Common myeloid progenitor, CD34-positive (primary cell): ENCODE data around the gene HES1.
A peak's percentile ranks its signal among the peaks of the same experiment; 100 is the strongest.

Experiments used
- CTCF ChIA-PET: fragments of 350-600 bp; sonication (Branson Sonifier 250); formaldehyde crosslinking; loops from one replicate; lab custom pipeline; 2021; ENCODE audit warnings: antibody characterized with exemption; lab: Charles Lee
- POLR2A ChIA-PET: fragments of 350-600 bp; sonication (Branson Sonifier 250); formaldehyde crosslinking; loops from one replicate; lab custom pipeline; 2021; ENCODE audit warnings: antibody characterized with exemption; lab: Charles Lee
- DNase-seq, 3 donors: peaks; one replicate each; pipeline versions ENCODE4 v3.0.0 to v3.0.0-alpha.2; 2013
- H3K27ac ChIP-seq, 2 experiments: 1 replicate in 1 of 2; 2 replicates in 1 of 2; pipeline ENCODE4 v1.7.0; 2013; ENCODE audit warnings: inconsistent platforms in 2 of 2, low read length in 2 of 2, mild to moderate bottlenecking in 2 of 2, low read depth in 1 of 2, moderate library complexity in 1 of 2; ENCODE audit not compliant: severe bottlenecking in 2 of 2, insufficient read depth in 1 of 2, poor library complexity in 1 of 2
- H3K27me3 ChIP-seq, 5 experiments: replicated peaks in 2 of 5; 1 replicate in 3 of 5; 2 replicates in 2 of 5; pipeline versions ENCODE4 v1.6.1 to v1.7.0; 2013; ENCODE audit warnings: low read length in 4 of 5, mild to moderate bottlenecking in 2 of 5, moderate library complexity in 2 of 5, inconsistent platforms in 1 of 5; ENCODE audit not compliant: insufficient read depth in 5 of 5, control insufficient read depth in 4 of 5
- H3K36me3 ChIP-seq, 4 experiments: 1 replicate in 2 of 4; 2 replicates in 2 of 4; pipeline versions ENCODE4 v1.6.1 to v1.7.0; 2013; ENCODE audit warnings: low read length in 3 of 4, control low read depth in 1 of 4, mild to moderate bottlenecking in 1 of 4; ENCODE audit not compliant: control insufficient read depth in 4 of 4, insufficient read depth in 4 of 4
- H3K4me1 ChIP-seq, 4 experiments: 1 replicate in 3 of 4; 2 replicates in 1 of 4; pipeline versions ENCODE4 v1.6.1 to v1.7.1; 2013; ENCODE audit warnings: low read length in 3 of 4, mild to moderate bottlenecking in 3 of 4, control low read depth in 1 of 4, inconsistent platforms in 1 of 4, moderate library complexity in 1 of 4; ENCODE audit not compliant: control insufficient read depth in 4 of 4, insufficient read depth in 4 of 4; ENCODE audit errors: control extremely low read depth in 1 of 4
- H3K4me3 ChIP-seq, 7 experiments: 1 replicate in 4 of 7; 2 replicates in 3 of 7; pipeline versions ENCODE4 v1.5.1 to v1.7.0; 2013; ENCODE audit warnings: mild to moderate bottlenecking in 7 of 7, low read length in 6 of 7, moderate library complexity in 6 of 7, inconsistent platforms in 2 of 7, low read depth in 2 of 7, control low read depth in 1 of 7; ENCODE audit not compliant: insufficient read depth in 4 of 7, control insufficient read depth in 1 of 7; ENCODE audit errors: extremely low read depth in 1 of 7
- H3K9me3 ChIP-seq, 5 experiments: 1 replicate in 4 of 5; 2 replicates in 1 of 5; pipeline versions ENCODE4 v1.6.1 to v1.7.1; 2013; ENCODE audit warnings: low read length in 4 of 5, mild to moderate bottlenecking in 2 of 5, inconsistent platforms in 1 of 5, low read depth in 1 of 5, moderate library complexity in 1 of 5; ENCODE audit not compliant: control insufficient read depth in 4 of 5, insufficient read depth in 2 of 5; ENCODE audit errors: control extremely low read depth in 1 of 5
- WGBS: methylation state at CpG from one replicate; pipeline ENCODE4 v1.1.5; 2013; ENCODE audit not compliant: insufficient coverage; 5-methylcytosine and 5-hydroxymethylcytosine counted together

The HES1 gene

GRCh38 chr3:194095902-194096301 lies 40.0 kb upstream of the HES1 start:
- no peak for DNase-seq
- Histone ChIP-seq H3K9me3 (no peaks in the 10 kb centered on the region), H3K4me1 (peaks cover 0 to 47% (median 16%) of the 10 kb centered on the region in 4 experiments), H3K27ac (no peak overlapping the region), H3K36me3 (no peaks in the 10 kb centered on the region), H3K27me3 (no peaks in the 10 kb centered on the region), H3K4me3 (no peak overlapping the region)
- WGBS = 98% methylated on average over 10 of the region's 10 CpGs
- ChIA-PET POLR2A (no interaction called here), CTCF (no interaction called here)

GRCh38 chr3:194097141-194097882 lies 38.6 kb upstream of the HES1 start:
- Histone ChIP-seq H3K27ac (no peak overlapping the region), H3K27me3 (peaks cover 0 to 2% (median 0%) of the 10 kb centered on the region in 5 experiments), H3K36me3 (no peaks in the 10 kb centered on the region), H3K4me1 (peaks cover 0 to 45% (median 16%) of the 10 kb centered on the region in 4 experiments), H3K9me3 (no peaks in the 10 kb centered on the region), H3K4me3 (no peak overlapping the region)
- no peak for DNase-seq
- CTCF ChIA-PET = interaction anchor here (0.9 to 2.4 kb wide), 3 partner anchors 8 to 15 kb away, joined by 3 to 5 read pairs (median 5); no protein-coding TSS in a partner anchor
- whole genome bisulfite sequencing = 96% methylated on average over 13 of the region's 14 CpGs
- POLR2A ChIA-PET = no interaction called here

GRCh38 chr3:194098081-194098842 lies 37.7 kb upstream of the HES1 start:
- Histone ChIP-seq H3K27me3 (peaks cover 0 to 2% (median 0%) of the 10 kb centered on the region in 5 experiments), H3K4me3 (peak overlapping the region in 1 of 7 experiments; percentile 5), H3K27ac (no peak overlapping the region), H3K4me1 (peaks cover 0 to 45% (median 16%) of the 10 kb centered on the region in 4 experiments), H3K9me3 (no peaks in the 10 kb centered on the region), H3K36me3 (no peaks in the 10 kb centered on the region)
- POLR2A ChIA-PET = interaction anchor here (0.6 kb wide), 1 partner anchor 264 kb away, joined by 3 read pairs; no protein-coding TSS in a partner anchor
- CTCF ChIA-PET = interaction anchor here (0.9 to 2.4 kb wide), 5 partner anchors 8 to 37 kb away, joined by 3 to 5 read pairs (median 3); no protein-coding TSS in a partner anchor
- WGBS = 33% methylated on average over 5 of the region's 10 CpGs
- DNase-seq = peak in 2 of 3 donors; percentile 31 to 36

GRCh38 chr3:194098843-194099183 lies 37.1 kb upstream of the HES1 start:
- H3K27me3 ChIP-seq = peaks cover 0 to 2% (median 0%) of the 10 kb centered on the region in 5 experiments
- no peaks in the 10 kb centered on the region for H3K36me3 ChIP-seq
- ChIA-PET POLR2A (interaction anchor here (0.6 kb wide), 1 partner anchor 265 kb away, joined by 3 read pairs; no protein-coding TSS in a partner anchor), CTCF (interaction anchor here (0.6 to 2.4 kb wide), 5 partner anchors 9 to 40 kb away, joined by 3 to 5 read pairs (median 3); no protein-coding TSS in a partner anchor)
- WGBS = 67% methylated on average over 3 of the region's 4 CpGs
- peaks cover 0 to 44% (median 16%) of the 10 kb centered on the region in 4 experiments for H3K4me1 ChIP-seq
- H3K27ac ChIP-seq = no peak overlapping the region
- no peaks in the 10 kb centered on the region for H3K9me3 ChIP-seq
- no peak overlapping the region for H3K4me3 ChIP-seq
- DNase-seq = no peak

GRCh38 chr3:194099215-194099614 lies 36.7 kb upstream of the HES1 start:
- Histone ChIP-seq H3K4me1 (peaks cover 0 to 48% (median 18%) of the 10 kb centered on the region in 4 experiments), H3K27ac (no peak overlapping the region), H3K4me3 (no peak overlapping the region), H3K9me3 (no peaks in the 10 kb centered on the region), H3K27me3 (peaks cover 0 to 2% (median 0%) of the 10 kb centered on the region in 5 experiments), H3K36me3 (no peaks in the 10 kb centered on the region)
- DNase-seq = no peak
- WGBS = 65% methylated on average over 7 of the region's 10 CpGs
- CTCF ChIA-PET = interaction anchor here (0.6 to 2.4 kb wide), 5 partner anchors 9 to 40 kb away, joined by 3 to 5 read pairs (median 3); no protein-coding TSS in a partner anchor
- POLR2A ChIA-PET = interaction anchor here (0.6 kb wide), 1 partner anchor 265 kb away, joined by 3 read pairs; no protein-coding TSS in a partner anchor

- DNase-seq = no peak
- no peak overlapping the region for H3K4me3 ChIP-seq
- no peaks in the 10 kb centered on the region for H3K36me3 ChIP-seq
- H3K9me3 ChIP-seq = no peaks in the 10 kb centered on the region
- POLR2A ChIA-PET = no interaction called here
- H3K27ac ChIP-seq = no peak overlapping the region
- peaks cover 0 to 2% (median 0%) of the 10 kb centered on the region in 5 experiments for H3K27me3 ChIP-seq
- WGBS = 94% methylated on average over 13 of the region's 15 CpGs
- H3K4me1 ChIP-seq = peaks cover 0 to 44% (median 18%) of the 10 kb centered on the region in 4 experiments
- CTCF ChIA-PET = interaction anchor here (0.8 to 1.7 kb wide), 4 partner anchors 11 to 130 kb away, joined by 3 to 5 read pairs (median 3); no protein-coding TSS in a partner anchor
Observed at GRCh38 chr3:194100856-194101390, 35.0 kb upstream of the HES1 start.
